K562 (cell line): Measurements from ENCODE around the gene RWDD3. TPM values are rescaled to one million over a fixed set of nuclear protein-coding genes. Genes with fewer than 3 reads are reported as not detected.

Source experiments
- ARID1B ChIP-seq: fragments of 450-650 bp; IDR thresholded peaks from 2 replicates; pipeline ENCODE4 v1.6.1; 2016; ENCODE audit warnings: antibody characterized with exemption, mild to moderate bottlenecking, inconsistent platforms
- CREB1 ChIP-seq, 2 experiments: sonication (generic) in 1 of 2; formaldehyde crosslinking in 1 of 2; IDR thresholded peaks; 2 replicates each; pipeline versions ENCODE4 v1.6.1 to v1.8.0; 2012 to 2022; ENCODE audit warnings: inconsistent platforms in 1 of 2, mild to moderate bottlenecking in 1 of 2, missing genetic modification reagents in 1 of 2, moderate library complexity in 1 of 2
- ELF2 ChIP-seq: fragments of 250-450 bp; sonication (Bioruptor Pico); IDR thresholded peaks from 2 replicates; pipeline ENCODE4 v1.5.0; 2021; ENCODE audit warnings: mild to moderate bottlenecking
- ETV1 ChIP-seq: fragments of 450-650 bp; conservative IDR thresholded peaks from 2 replicates; pipeline ENCODE4 v1.6.1; 2016; ENCODE audit warnings: missing genetic modification characterization, control low read depth, low read depth, missing compliant biosample characterization
- GATA2 ChIP-seq: sonication (generic); formaldehyde crosslinking; IDR thresholded peaks from 2 replicates; pipeline ENCODE4 v1.4.0; 2020; ENCODE audit warnings: mild to moderate bottlenecking, missing genetic modification reagents
- GTF2F1 ChIP-seq: IDR thresholded peaks from 2 replicates; pipeline ENCODE4 v1.6.1; 2011; ENCODE audit warnings: low read depth, low read length, improper control_type of control experiment
- HDAC2 ChIP-seq: fragments of 450-650 bp; IDR thresholded peaks from 2 replicates; pipeline ENCODE4 v1.6.1; 2016; ENCODE audit warnings: mild to moderate bottlenecking
- HIVEP1 ChIP-seq: fragments of 250-450 bp; sonication (Bioruptor Pico); IDR thresholded peaks from 2 replicates; pipeline ENCODE4 v1.4.0; 2020; ENCODE audit warnings: mild to moderate bottlenecking
- MGA ChIP-seq: fragments of 450-650 bp; IDR thresholded peaks from 2 replicates; pipeline ENCODE4 v1.6.1; 2016; ENCODE audit warnings: mild to moderate bottlenecking, moderate library complexity
- NR1H2 ChIP-seq: sonication (generic); formaldehyde crosslinking; IDR thresholded peaks from 2 replicates; pipeline ENCODE4 v1.4.0; 2020; ENCODE audit warnings: mild to moderate bottlenecking, missing genetic modification reagents
- NR3C1 ChIP-seq: sonication (generic); formaldehyde crosslinking; IDR thresholded peaks from 2 replicates; pipeline ENCODE4 v1.8.1; 2022; ENCODE audit warnings: missing genetic modification reagents
- PCBP2 ChIP-seq: fragments of 200-400 bp; formaldehyde crosslinking; IDR thresholded peaks from 2 replicates; pipeline ENCODE4 v1.6.1; 2018; ENCODE audit warnings: low read length, low read depth, mild to moderate bottlenecking, moderate library complexity; ENCODE audit not compliant: poor library complexity, severe bottlenecking
- TFAP4 ChIP-seq: sonication (generic); formaldehyde crosslinking; IDR thresholded peaks from 2 replicates; pipeline ENCODE4 v1.8.0; 2022; ENCODE audit warnings: missing genetic modification reagents, mild to moderate bottlenecking, moderate library complexity, borderline replicate concordance
- THRA ChIP-seq: fragments of 450-650 bp; IDR thresholded peaks from 2 replicates; pipeline ENCODE4 v1.6.1; 2017; ENCODE audit warnings: mild to moderate bottlenecking, moderate library complexity
- polyA plus RNA-seq, 8 experiments: library from polyadenylated mRNA; depleted of rRNA in 4 of 8; stranded (reverse) in 5 of 8; unstranded in 3 of 8; fragments of >200 nt; fragmentation: Nextera tagmentation in 2 of 8; fragmentation: Illumina TruSeq in 1 of 8; extraction: Ambion mirVana in 2 of 8; extraction: Trizol in 1 of 8; gene quantifications; 2 replicates each; pipeline versions ENCODE4 v1.2.1 to v1.2.3, GENCODE V29; 2011 to 2014; ENCODE audit warnings: inconsistent platforms in 1 of 8, missing spikeins in 1 of 8
- total RNA-seq, 7 experiments: library from RNA; depleted of rRNA in 6 of 7; stranded (reverse); fragments of >200 nt in 6 of 7; fragmentation: Illumina TruSeq in 2 of 7; extraction: Trizol in 2 of 7; gene quantifications; 2 replicates each; pipeline versions ENCODE4 v1.2.1 to v1.2.3, GENCODE V29; 2011 to 2021; ENCODE audit warnings: low replicate concordance in 1 of 7

RWDD3 gene
- total and polyA plus RNA-seq, 9 of the 15 experiments (the other 6 are each of a cell fraction or from before 2014, with no cell fraction given), result 21.6 to 65.0 (median 34.9) TPM

GRCh38 chr1:95233737-95234500 is at the start of gene RWDD3 (continued):
- TF ChIP-seq CREB1 (IDR thresholded peaks at IDR 0.05) (peak; percentile 52), CREB1 (CRISPR knock-in tag; IDR thresholded peaks at IDR 0.05) (no peak), ETV1 (tag) (peak; percentile 52; the same call in 1 of the 2 replicates), THRA (no peak), NR3C1 (CRISPR knock-in tag) (peak; percentile 89), MGA (peak; percentile 77), GTF2F1 (no peak), ELF2 (no peak), HIVEP1 (CRISPR knock-in tag) (no peak), NR1H2 (CRISPR knock-in tag) (no peak), PCBP2 (no peak), HDAC2 (peak; percentile 19; the same call in 1 of the 2 replicates), GATA2 (no peak), ARID1B (no peak), TFAP4 (CRISPR knock-in tag) (peak; percentile 72)
